Limb (tissue), 2 donors: ENCODE measurements around the gene CENPP.

Source experiments
- DNase-seq, 2 donors: peaks; one replicate each; pipeline ENCODE4 v3.0.0-alpha.2; 2016; ENCODE audit errors: extremely low spot score in 2 of 2

The CENPP gene

GRCh38 chr9:92423612-92424011 lies 97.9 kb downstream of the CENPP start:
- no peak for DNase-seq

- no peak for DNase-seq
These were observed 98.6 kb downstream of the CENPP start, which contains the start of gene OMD for GRCh38 chr9:92424340-92424739. OMD (minus strand) TSS chr9:92424471; CDS start chr9:92417558, 6,913 bp downstream.

GRCh38 chr9:92425474-92425873 lies 99.7 kb downstream of the CENPP start:
- DNase-seq = peak in 1 of 2 donors; percentile 85

- no peak for DNase-seq
These were observed 100.9 kb downstream of the CENPP start for GRCh38 chr9:92426501-92427145.

- no peak for DNase-seq
These were observed 104.1 kb downstream of the CENPP start for GRCh38 chr9:92429836-92430235.

GRCh38 chr9:92432350-92432749 lies 106.6 kb downstream of the CENPP start:
- peak in 1 of 2 donors; percentile 68 for DNase-seq

- DNase-seq = no peak
These were observed 107.3 kb downstream of the CENPP start for GRCh38 chr9:92432972-92433548.

- no peak for DNase-seq
These were observed 109.5 kb downstream of the CENPP start for GRCh38 chr9:92435263-92435662.

- DNase-seq = peak in 1 of 2 donors; percentile 70
These were observed 113.3 kb downstream of the CENPP start for GRCh38 chr9:92438900-92439526.

GRCh38 chr9:92439921-92440750 lies 114.4 kb downstream of the CENPP start:
- DNase-seq = no peak

GRCh38 chr9:92440751-92441046 lies 114.9 kb downstream of the CENPP start:
- no peak for DNase-seq

- DNase-seq = no peak
These were observed 119.1 kb downstream of the CENPP start for GRCh38 chr9:92444841-92445240.

- no peak for DNase-seq
These were observed 120.8 kb downstream of the CENPP start for GRCh38 chr9:92446536-92446935.

- no peak for DNase-seq
These were observed 129.5 kb downstream of the CENPP start for GRCh38 chr9:92455217-92455616.

GRCh38 chr9:92457576-92457975 lies 131.8 kb downstream of the CENPP start:
- DNase-seq = no peak

- DNase-seq = no peak
These were observed 137.6 kb downstream of the CENPP start for GRCh38 chr9:92463387-92463786.

GRCh38 chr9:92463984-92464383 lies 138.2 kb downstream of the CENPP start:
- no peak for DNase-seq

- no peak for DNase-seq
These were observed 141.3 kb downstream of the CENPP start for GRCh38 chr9:92467041-92467440.

- no peak for DNase-seq
These were observed 141.8 kb downstream of the CENPP start for GRCh38 chr9:92467511-92467910.

GRCh38 chr9:92468206-92468605 lies 142.5 kb downstream of the CENPP start:
- no peak for DNase-seq

GRCh38 chr9:92474587-92474986 lies 148.8 kb downstream of the CENPP start:
- DNase-seq = no peak

- no peak for DNase-seq
These were observed 151.2 kb downstream of the CENPP start for GRCh38 chr9:92476962-92477361.
